Right atrium auricular region (tissue), 2 donors: Measurements from ENCODE around the gene SPNS3. TPM values are rescaled to one million over a fixed set of nuclear protein-coding genes. Genes with fewer than 3 reads are reported as not detected.

Source experiments
- DNase-seq: peaks from one replicate; pipeline ENCODE4 v3.0.0-alpha.2; 2019; ENCODE audit warnings: low spot score
- H3K27ac ChIP-seq, 2 donors: fragments of 200-600 bp; sonication (generic); 1 replicate in 1 of 2; 2 replicates in 1 of 2; pipeline ENCODE4 v1.5.1; 2016 to 2019
- H3K27me3 ChIP-seq, 2 donors: fragments of 200-600 bp; sonication (generic); one replicate each; pipeline versions ENCODE4 v1.5.1 to v1.6.0; 2017 to 2019
- H3K36me3 ChIP-seq: fragments of 200-600 bp; sonication (generic); one replicate; pipeline ENCODE4 v1.5.1; 2016
- H3K4me1 ChIP-seq, 2 donors: fragments of 200-600 bp; sonication (generic); one replicate each; pipeline versions ENCODE4 v1.5.1 to v1.6.0; 2017 to 2019
- H3K4me3 ChIP-seq, 2 donors: fragments of 200-600 bp; sonication (generic); 1 replicate in 1 of 2; 2 replicates in 1 of 2; pipeline ENCODE4 v1.5.1; 2017 to 2019; ENCODE audit warnings: mild to moderate bottlenecking in 1 of 2, moderate library complexity in 1 of 2
- H3K9me3 ChIP-seq, 2 donors: fragments of 200-600 bp; sonication (generic); one replicate each; pipeline ENCODE4 v1.5.1; 2019
- CTCF ChIP-seq, 2 donors: fragments of 200-600 bp; sonication (generic); IDR thresholded peaks; one replicate each; pipeline ENCODE4 v1.5.1; 2019; ENCODE audit warnings: antibody characterized with exemption in 2 of 2
- total RNA-seq, 2 donors: library from RNA; depleted of rRNA; stranded (reverse); fragments of >200 nt; gene quantifications; one replicate each; pipeline ENCODE4 v1.1.0, GENCODE V29; 2016

The SPNS3 gene
- total RNA-seq, 2 donors from 2014 or later: not detected

- Histone ChIP-seq H3K4me3 (no peak overlapping the region), H3K9me3 (no peaks in the 10 kb centered on the region), H3K4me1 (peaks cover 0 to 39% of the 10 kb centered on the region in 2 donors), H3K27ac (no peak overlapping the region), H3K27me3 (no peaks in the 10 kb centered on the region), H3K36me3 (no peaks in the 10 kb centered on the region)
- no peak for TF ChIP-seq CTCF (IDR thresholded peaks at IDR 0.05)
- DNase-seq: no peak
These were observed 93.4 kb downstream of the SPNS3 start for GRCh38 chr17:4527134-4527533.

- Histone ChIP-seq H3K4me1 (peaks cover 0 to 36% of the 10 kb centered on the region in 2 donors), H3K27me3 (no peaks in the 10 kb centered on the region), H3K36me3 (no peaks in the 10 kb centered on the region), H3K27ac (no peak overlapping the region), H3K9me3 (no peaks in the 10 kb centered on the region), H3K4me3 (no peak overlapping the region)
- TF ChIP-seq CTCF (IDR thresholded peaks at IDR 0.05): no peak
- DNase-seq: no peak
These were observed 93.9 kb downstream of the SPNS3 start for GRCh38 chr17:4527566-4528125.

GRCh38 chr17:4529533-4530152 is 95.9 kb downstream of the SPNS3 start:
- H3K4me1 ChIP-seq: peaks cover 0 to 49% of the 10 kb centered on the region in 2 donors
- H3K27ac ChIP-seq: peak overlapping the region in 1 of 2 donors; percentile 35
- no peaks in the 10 kb centered on the region for H3K27me3 ChIP-seq
- H3K4me3 ChIP-seq: no peak overlapping the region
- no peaks in the 10 kb centered on the region for H3K36me3 ChIP-seq
- no peak for TF ChIP-seq CTCF (IDR thresholded peaks at IDR 0.05)
- H3K9me3 ChIP-seq: no peaks in the 10 kb centered on the region
- no peak for DNase-seq

- Histone ChIP-seq H3K4me3 (no peak overlapping the region), H3K36me3 (no peaks in the 10 kb centered on the region), H3K4me1 (peaks cover 0 to 63% of the 10 kb centered on the region in 2 donors), H3K27ac (peak overlapping the region; percentile 35 to 64), H3K27me3 (no peaks in the 10 kb centered on the region), H3K9me3 (no peaks in the 10 kb centered on the region)
- no peak for DNase-seq
- TF ChIP-seq CTCF (IDR thresholded peaks at IDR 0.05): no peak
These were observed 97.3 kb downstream of the SPNS3 start for GRCh38 chr17:4530799-4531730.

GRCh38 chr17:4531988-4532736 is 98.4 kb downstream of the SPNS3 start:
- Histone ChIP-seq H3K36me3 (no peaks in the 10 kb centered on the region), H3K4me3 (no peak overlapping the region), H3K27me3 (no peaks in the 10 kb centered on the region), H3K4me1 (peaks cover 0 to 71% of the 10 kb centered on the region in 2 donors), H3K9me3 (no peaks in the 10 kb centered on the region), H3K27ac (peak overlapping the region in 1 of 2 donors; percentile 35)
- DNase-seq: no peak
- no peak for TF ChIP-seq CTCF (IDR thresholded peaks at IDR 0.05)
